Measurements from ENCODE around the gene BCAP31.
"Not testable (repeated sequence)": the region's sequence is repeated elsewhere in the genome, so short reads cannot be mapped to it uniquely, and the experiment has no call there.

BCAP31 gene

DNA sequence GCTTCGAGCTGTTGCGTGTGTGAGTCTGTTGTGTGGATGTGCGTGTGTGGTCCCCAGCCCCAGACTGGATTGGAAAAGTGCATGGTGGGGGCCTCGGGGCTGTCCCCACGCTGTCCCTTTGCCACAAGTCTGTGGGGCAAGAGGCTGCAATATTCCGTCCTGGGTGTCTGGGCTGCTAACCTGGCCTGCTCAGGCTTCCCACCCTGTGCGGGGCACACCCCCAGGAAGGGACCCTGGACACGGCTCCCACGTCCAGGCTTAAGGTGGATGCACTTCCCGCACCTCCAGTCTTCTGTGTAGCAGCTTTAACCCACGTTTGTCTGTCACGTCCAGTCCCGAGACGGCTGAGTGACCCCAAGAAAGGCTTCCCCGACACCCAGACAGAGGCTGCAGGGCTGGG, 28.1 kb downstream of the BCAP31 start:
- TF ChIP-seq, protein P1, sequence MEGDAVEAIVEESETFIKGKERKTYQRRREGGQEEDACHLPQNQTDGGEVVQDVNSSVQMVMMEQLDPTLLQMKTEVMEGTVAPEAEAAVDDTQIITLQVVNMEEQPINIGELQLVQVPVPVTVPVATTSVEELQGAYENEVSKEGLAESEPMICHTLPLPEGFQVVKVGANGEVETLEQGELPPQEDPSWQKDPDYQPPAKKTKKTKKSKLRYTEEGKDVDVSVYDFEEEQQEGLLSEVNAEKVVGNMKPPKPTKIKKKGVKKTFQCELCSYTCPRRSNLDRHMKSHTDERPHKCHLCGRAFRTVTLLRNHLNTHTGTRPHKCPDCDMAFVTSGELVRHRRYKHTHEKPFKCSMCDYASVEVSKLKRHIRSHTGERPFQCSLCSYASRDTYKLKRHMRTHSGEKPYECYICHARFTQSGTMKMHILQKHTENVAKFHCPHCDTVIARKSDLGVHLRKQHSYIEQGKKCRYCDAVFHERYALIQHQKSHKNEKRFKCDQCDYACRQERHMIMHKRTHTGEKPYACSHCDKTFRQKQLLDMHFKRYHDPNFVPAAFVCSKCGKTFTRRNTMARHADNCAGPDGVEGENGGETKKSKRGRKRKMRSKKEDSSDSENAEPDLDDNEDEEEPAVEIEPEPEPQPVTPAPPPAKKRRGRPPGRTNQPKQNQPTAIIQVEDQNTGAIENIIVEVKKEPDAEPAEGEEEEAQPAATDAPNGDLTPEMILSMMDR (conservative IDR thresholded peaks at IDR 0.05), result no peak
- H3K27ac ChIP-seq, result no peak overlapping the region

DNA sequence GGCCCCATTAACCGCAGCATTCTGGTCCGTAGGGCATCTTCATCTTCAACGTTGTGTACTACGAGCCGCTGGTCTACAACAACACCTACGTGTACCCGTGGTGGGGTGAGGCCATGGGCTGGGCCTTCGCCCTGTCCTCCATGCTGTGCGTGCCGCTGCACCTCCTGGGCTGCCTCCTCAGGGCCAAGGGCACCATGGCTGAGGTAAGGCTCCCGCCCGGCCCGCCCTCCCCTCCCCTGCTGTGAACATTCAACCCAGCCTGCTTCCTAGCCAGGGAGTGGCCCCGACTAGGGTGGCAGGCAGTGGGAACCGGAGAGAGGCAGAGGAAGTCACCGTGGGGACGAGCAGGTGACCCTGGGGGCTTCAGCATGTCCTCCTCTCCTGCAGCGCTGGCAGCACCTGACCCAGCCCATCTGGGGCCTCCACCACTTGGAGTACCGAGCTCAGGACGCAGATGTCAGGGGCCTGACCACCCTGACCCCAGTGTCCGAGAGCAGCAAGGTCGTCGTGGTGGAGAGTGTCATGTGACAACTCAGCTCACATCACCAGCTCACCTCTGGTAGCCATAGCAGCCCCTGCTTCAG, 29.4 kb downstream of the BCAP31 start:
- no peak overlapping the region for H3K27ac ChIP-seq
- TF ChIP-seq, protein P1 (conservative IDR thresholded peaks at IDR 0.05), result no peak

DNA sequence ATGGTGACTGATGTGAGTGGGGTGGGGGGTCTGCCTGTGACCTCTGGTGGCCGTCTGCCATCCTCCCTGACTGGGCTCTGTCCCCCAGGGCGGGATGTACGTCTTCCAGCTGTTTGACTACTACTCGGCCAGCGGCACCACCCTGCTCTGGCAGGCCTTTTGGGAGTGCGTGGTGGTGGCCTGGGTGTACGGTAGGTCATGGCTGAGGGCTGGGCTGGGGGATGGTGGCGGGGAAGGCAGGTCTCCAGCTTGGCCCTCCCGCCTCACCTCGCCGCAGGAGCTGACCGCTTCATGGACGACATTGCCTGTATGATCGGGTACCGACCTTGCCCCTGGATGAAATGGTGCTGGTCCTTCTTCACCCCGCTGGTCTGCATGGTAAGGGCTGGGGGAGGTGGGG, 29.9 kb downstream of the BCAP31 start:
- H3K27ac ChIP-seq, result not testable (repeated sequence)

DNA sequence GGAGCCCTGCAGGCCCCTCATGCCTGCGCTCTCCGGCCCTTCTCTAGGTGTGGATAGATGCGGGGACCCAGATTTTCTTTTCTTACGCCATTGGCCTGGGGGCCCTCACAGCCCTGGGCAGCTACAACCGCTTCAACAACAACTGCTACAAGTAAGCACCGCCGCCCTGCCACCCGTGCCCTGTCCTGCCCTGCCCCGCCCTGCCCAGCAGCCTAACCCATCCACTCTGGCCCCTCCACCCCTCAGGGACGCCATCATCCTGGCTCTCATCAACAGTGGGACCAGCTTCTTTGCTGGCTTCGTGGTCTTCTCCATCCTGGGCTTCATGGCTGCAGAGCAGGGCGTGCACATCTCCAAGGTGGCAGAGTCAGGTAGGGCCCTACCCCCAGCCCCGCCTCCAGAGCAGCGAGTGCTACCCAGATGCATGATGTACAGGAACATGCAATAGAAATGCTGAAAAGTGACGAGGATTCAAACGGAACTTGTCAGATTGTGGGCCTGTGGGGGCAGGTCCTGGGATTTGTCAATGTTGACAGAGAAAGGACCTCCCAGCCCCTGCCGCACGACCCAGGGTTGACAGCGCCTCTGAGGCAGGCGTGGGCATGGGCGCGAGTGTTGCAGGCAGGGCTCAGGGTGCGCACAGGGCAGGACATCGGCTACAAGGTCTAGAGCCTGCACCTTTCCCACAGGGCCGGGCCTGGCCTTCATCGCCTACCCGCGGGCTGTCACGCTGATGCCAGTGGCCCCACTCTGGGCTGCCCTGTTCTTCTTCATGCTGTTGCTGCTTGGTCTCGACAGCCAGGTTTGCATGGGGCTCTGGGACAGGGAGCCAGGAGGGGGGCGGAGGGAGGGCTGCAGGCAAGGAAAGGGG, 30.7 kb downstream of the BCAP31 start:
- TF ChIP-seq, protein P1 (conservative IDR thresholded peaks at IDR 0.05), result no peak
- no peak overlapping the region for H3K27ac ChIP-seq

DNA sequence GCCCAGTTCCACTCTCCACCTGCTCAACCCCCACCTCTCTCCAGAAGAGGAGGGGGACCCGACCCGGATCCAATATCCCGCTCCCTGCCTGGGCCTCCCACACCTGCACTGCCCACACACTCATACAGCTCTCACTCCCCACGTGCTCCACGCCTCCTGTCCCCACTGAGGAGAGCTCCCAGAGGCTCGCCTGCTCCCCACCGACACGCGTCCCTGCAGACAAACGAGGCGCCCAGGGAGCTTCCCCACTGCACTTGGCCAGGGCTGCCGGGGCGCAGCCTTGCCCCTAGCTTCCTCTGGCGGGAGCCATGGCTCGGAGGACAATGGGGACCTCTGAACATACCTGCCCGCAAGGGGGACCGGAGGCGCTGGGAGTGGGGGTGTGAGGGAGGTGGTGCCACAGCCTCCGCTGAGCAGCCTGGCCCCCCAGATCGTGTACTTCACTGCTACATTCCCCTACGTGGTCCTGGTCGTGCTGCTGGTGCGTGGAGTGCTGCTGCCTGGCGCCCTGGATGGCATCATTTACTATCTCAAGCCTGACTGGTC, 31.5 kb downstream of the BCAP31 start:
- TF ChIP-seq, protein P1 (conservative IDR thresholded peaks at IDR 0.05), result no peak
- no peak overlapping the region for H3K27ac ChIP-seq

DNA sequence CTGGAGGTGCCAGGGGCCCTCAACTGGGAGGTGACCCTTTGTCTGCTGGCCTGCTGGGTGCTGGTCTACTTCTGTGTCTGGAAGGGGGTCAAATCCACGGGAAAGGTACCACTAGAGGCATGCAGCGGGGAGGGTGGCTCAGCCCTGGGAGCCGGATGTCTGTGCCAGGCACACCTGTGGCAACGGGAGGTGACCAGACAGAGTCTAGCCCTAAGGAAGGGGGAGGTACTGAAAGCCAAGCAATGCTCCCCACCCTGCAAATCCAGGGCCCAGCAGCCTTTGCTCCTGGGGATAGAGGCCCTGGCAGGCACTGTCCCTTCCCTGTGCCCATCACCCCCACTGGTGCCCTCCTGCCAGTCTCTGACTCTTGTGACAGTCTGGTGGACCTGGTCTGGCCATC, 32.2 kb downstream of the BCAP31 start:
- no peak overlapping the region for H3K27ac ChIP-seq
- TF ChIP-seq, protein P1 (conservative IDR thresholded peaks at IDR 0.05), result no peak

DNA sequence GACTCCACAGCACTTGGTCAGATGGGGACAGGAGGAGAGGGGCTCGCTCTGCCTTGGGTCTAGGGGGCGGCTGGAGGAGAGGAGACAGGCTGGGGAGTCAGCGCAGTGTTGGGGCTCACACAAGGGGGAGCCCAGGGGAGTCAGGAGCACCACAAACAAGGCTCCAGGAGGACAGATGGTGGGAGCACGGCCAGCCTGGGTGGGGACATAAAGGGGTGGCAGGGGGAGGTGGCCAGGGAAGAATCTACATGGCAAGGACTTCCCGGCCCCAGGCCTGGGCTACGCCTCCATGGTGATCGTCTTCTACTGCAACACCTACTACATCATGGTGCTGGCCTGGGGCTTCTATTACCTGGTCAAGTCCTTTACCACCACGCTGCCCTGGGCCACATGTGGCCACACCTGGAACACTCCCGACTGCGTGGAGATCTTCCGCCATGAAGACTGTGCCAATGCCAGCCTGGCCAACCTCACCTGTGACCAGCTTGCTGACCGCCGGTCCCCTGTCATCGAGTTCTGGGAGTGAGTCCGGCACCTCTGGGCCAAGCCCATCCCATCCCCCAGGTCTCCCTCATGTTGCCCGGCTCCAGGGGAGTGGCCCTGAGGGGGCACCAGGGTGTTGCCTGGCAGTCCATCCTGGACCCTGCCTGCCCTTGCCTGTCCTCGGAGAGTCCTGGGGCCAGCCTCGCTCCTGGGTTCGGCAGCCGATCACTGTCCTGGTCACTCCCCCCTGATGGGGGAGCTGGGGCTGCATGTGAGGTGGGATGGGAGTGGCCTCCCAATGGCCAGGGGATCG, 33.0 kb downstream of the BCAP31 start:
- H3K27ac ChIP-seq, result not testable (repeated sequence)

DNA sequence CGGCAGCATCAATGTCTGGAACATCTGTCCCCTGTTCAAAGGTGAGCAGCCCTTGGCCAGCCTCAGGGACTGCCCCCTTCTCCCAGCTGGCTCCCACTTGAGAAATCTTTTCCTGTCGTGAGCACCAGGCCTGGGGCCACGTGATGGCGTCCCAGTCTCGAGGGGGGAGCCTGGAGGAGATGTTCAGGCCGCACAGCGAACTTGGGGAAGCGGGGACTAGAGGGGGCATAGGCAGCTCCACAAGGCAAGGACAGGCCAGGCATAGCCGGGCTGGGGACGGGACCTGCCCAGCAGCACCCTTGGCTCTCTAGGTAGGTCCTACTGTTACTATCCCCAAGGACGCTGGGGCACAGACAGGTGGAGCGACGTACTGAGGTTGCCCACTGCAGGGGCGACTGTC, 33.7 kb downstream of the BCAP31 start:
- TF ChIP-seq, protein P1 (conservative IDR thresholded peaks at IDR 0.05), result no peak
- H3K27ac ChIP-seq, result peak overlapping the region; percentile 73; the same call in 1 of the 2 replicates
